ENCODE data around the gene PHOSPHO2. TPM values are rescaled to one million over a fixed set of nuclear protein-coding genes. Genes with fewer than 3 reads are reported as not detected.
A peak's percentile ranks its signal among the peaks of the same experiment; 100 is the strongest.

Gene PHOSPHO2
- total and polyA plus RNA-seq, 9 of the 15 experiments (the other 6 are each of a cell fraction or from before 2014, with no cell fraction given): 7.8 to 19.1 (median 11.7) TPM

DNA sequence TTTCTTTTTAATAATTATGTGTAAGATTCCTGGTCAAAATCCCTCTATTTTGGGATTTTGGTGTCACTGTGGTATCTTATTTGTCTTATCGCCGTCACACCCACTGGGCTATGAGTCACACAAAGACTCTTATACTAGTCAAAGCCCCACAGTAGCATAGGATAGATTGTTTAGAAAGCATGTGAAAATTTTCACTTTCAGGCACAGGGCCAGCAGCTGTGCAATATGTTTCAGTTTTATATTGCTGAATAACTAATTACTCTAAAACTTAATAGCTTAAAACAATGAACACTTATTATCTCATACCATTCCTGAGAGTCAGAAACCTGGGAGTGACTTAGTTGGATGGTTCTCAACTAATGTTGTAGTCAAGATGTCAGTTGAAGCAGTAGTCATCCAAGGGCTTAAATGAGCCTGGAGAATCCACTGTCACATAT, 24.0 kb upstream of the PHOSPHO2 start (continued):
- TF ChIP-seq, protein P1, sequence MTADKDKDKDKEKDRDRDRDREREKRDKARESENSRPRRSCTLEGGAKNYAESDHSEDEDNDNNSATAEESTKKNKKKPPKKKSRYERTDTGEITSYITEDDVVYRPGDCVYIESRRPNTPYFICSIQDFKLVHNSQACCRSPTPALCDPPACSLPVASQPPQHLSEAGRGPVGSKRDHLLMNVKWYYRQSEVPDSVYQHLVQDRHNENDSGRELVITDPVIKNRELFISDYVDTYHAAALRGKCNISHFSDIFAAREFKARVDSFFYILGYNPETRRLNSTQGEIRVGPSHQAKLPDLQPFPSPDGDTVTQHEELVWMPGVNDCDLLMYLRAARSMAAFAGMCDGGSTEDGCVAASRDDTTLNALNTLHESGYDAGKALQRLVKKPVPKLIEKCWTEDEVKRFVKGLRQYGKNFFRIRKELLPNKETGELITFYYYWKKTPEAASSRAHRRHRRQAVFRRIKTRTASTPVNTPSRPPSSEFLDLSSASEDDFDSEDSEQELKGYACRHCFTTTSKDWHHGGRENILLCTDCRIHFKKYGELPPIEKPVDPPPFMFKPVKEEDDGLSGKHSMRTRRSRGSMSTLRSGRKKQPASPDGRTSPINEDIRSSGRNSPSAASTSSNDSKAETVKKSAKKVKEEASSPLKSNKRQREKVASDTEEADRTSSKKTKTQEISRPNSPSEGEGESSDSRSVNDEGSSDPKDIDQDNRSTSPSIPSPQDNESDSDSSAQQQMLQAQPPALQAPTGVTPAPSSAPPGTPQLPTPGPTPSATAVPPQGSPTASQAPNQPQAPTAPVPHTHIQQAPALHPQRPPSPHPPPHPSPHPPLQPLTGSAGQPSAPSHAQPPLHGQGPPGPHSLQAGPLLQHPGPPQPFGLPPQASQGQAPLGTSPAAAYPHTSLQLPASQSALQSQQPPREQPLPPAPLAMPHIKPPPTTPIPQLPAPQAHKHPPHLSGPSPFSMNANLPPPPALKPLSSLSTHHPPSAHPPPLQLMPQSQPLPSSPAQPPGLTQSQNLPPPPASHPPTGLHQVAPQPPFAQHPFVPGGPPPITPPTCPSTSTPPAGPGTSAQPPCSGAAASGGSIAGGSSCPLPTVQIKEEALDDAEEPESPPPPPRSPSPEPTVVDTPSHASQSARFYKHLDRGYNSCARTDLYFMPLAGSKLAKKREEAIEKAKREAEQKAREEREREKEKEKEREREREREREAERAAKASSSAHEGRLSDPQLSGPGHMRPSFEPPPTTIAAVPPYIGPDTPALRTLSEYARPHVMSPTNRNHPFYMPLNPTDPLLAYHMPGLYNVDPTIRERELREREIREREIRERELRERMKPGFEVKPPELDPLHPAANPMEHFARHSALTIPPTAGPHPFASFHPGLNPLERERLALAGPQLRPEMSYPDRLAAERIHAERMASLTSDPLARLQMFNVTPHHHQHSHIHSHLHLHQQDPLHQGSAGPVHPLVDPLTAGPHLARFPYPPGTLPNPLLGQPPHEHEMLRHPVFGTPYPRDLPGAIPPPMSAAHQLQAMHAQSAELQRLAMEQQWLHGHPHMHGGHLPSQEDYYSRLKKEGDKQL (CRISPR knock-in tag; IDR thresholded peaks at IDR 0.05; ENCODE audit: borderline replicate concordance): no peak
- no peak for TF ChIP-seq ZNF165 (CRISPR knock-in tag; IDR thresholded peaks at IDR 0.05; ENCODE audit: borderline replicate concordance)
- TF ChIP-seq BHLHE40 (IDR thresholded peaks at IDR 0.05; ENCODE audit: low read length): peak; percentile 22; the same call in 1 of the 2 replicates
- TF ChIP-seq KLF10 (CRISPR knock-in tag; IDR thresholded peaks at IDR 0.05): no peak
- TF ChIP-seq MNT (conservative IDR thresholded peaks at IDR 0.05): peak; percentile 25 to 33; a peak in 1 of 4 replicates
- TF ChIP-seq ZNF57 (CRISPR knock-in tag; IDR thresholded peaks at IDR 0.05): no peak
- TF ChIP-seq KDM1A (IDR thresholded peaks at IDR 0.05): peak in 1 of 2 experiments; percentile 43; a peak in 1 of 4 replicates
- TF ChIP-seq SAFB (IDR thresholded peaks at IDR 0.05; ENCODE audit: borderline replicate concordance, low read depth, low read length): no peak
- TF ChIP-seq HIVEP1 (CRISPR knock-in tag; IDR thresholded peaks at IDR 0.05): no peak
- TF ChIP-seq SAP30 (IDR thresholded peaks at IDR 0.05; ENCODE audit: borderline replicate concordance, insufficient read depth, low read depth, low read length, poor library complexity, severe bottlenecking): no peak
- TF ChIP-seq, protein P2, sequence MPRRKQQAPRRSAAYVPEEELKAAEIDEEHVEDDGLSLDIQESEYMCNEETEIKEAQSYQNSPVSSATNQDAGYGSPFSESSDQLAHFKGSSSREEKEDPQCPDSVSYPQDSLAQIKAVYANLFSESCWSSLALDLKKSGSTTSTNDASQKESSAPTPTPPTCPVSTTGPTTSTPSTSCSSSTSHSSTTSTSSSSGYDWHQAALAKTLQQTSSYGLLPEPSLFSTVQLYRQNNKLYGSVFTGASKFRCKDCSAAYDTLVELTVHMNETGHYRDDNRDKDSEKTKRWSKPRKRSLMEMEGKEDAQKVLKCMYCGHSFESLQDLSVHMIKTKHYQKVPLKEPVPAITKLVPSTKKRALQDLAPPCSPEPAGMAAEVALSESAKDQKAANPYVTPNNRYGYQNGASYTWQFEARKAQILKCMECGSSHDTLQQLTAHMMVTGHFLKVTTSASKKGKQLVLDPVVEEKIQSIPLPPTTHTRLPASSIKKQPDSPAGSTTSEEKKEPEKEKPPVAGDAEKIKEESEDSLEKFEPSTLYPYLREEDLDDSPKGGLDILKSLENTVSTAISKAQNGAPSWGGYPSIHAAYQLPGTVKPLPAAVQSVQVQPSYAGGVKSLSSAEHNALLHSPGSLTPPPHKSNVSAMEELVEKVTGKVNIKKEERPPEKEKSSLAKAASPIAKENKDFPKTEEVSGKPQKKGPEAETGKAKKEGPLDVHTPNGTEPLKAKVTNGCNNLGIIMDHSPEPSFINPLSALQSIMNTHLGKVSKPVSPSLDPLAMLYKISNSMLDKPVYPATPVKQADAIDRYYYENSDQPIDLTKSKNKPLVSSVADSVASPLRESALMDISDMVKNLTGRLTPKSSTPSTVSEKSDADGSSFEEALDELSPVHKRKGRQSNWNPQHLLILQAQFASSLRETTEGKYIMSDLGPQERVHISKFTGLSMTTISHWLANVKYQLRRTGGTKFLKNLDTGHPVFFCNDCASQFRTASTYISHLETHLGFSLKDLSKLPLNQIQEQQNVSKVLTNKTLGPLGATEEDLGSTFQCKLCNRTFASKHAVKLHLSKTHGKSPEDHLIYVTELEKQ (CRISPR knock-in tag; IDR thresholded peaks at IDR 0.05): no peak
- no peak for TF ChIP-seq ZNF830 (CRISPR knock-in tag; IDR thresholded peaks at IDR 0.05)
- TF ChIP-seq ZNF263 (CRISPR knock-in tag; IDR thresholded peaks at IDR 0.05; ENCODE audit: borderline replicate concordance): no peak
- TF ChIP-seq SNAPC5 (CRISPR knock-in tag; IDR thresholded peaks at IDR 0.05): no peak
- no peak for TF ChIP-seq HLTF (IDR thresholded peaks at IDR 0.05)
- no peak for TF ChIP-seq RHOXF2B (CRISPR knock-in tag; conservative IDR thresholded peaks at IDR 0.05)
- no peak for TF ChIP-seq SMAD3 (CRISPR knock-in tag; conservative IDR thresholded peaks at IDR 0.05)
- 0 out of 2 replicates have a peak, but pooled peaks have one; percentile 46 for TF ChIP-seq SP1 (CRISPR knock-in tag; IDR thresholded peaks at IDR 0.05)
- TF ChIP-seq TAF9B (IDR thresholded peaks at IDR 0.05; ENCODE audit: partially characterized antibody): peak; percentile 39
